HG03280 (cell line): Measurements from ENCODE around the gene POLQ.
A peak's percentile ranks its signal among the peaks of the same experiment; 100 is the strongest.
"Not testable (repeated sequence)": the region's sequence is repeated elsewhere in the genome, so short reads cannot be mapped to it uniquely, and the experiment has no call there.

Source experiments
- ATAC-seq: cut with Tn5 transposase; IDR thresholded peaks from one replicate; pipeline ENCODE4 v1.9.1; 2021; ENCODE audit warnings: mild to moderate bottlenecking, moderate library complexity; ENCODE audit not compliant: unreplicated experiment

Gene POLQ

GRCh38 chr3:121514496-121514895 is 31.3 kb downstream of the POLQ start:
- ATAC-seq = no peak

- ATAC-seq = no peak
Measured at GRCh38 chr3:121508389-121508788, 37.4 kb downstream of the POLQ start.

GRCh38 chr3:121505256-121505655 is 40.5 kb downstream of the POLQ start:
- no peak for ATAC-seq

GRCh38 chr3:121504618-121505017 is 41.2 kb downstream of the POLQ start:
- no peak for ATAC-seq

- no peak for ATAC-seq
Measured at GRCh38 chr3:121496786-121497185, 49.0 kb downstream of the POLQ start.

- no peak for ATAC-seq
Measured at GRCh38 chr3:121493431-121493830, 52.4 kb downstream of the POLQ start.

- ATAC-seq = no peak
Measured at GRCh38 chr3:121491683-121492320, 54.0 kb downstream of the POLQ start.

- ATAC-seq = no peak
Measured at GRCh38 chr3:121490161-121490560, 55.6 kb downstream of the POLQ start.

GRCh38 chr3:121488628-121489027 is 57.2 kb downstream of the POLQ start:
- no peak for ATAC-seq

GRCh38 chr3:121483290-121483689 is 62.5 kb downstream of the POLQ start:
- ATAC-seq = no peak

- no peak for ATAC-seq
Measured at GRCh38 chr3:121482660-121483059, 63.1 kb downstream of the POLQ start.

GRCh38 chr3:121481106-121481880 is 64.5 kb downstream of the POLQ start:
- ATAC-seq = no peak

GRCh38 chr3:121477589-121477988 is 68.2 kb downstream of the POLQ start:
- no peak for ATAC-seq

GRCh38 chr3:121473001-121473400 is 72.8 kb downstream of the POLQ start:
- no peak for ATAC-seq

- ATAC-seq = no peak
Measured at GRCh38 chr3:121467085-121467484, 78.7 kb downstream of the POLQ start.

GRCh38 chr3:121463745-121464144 is 82.0 kb downstream of the POLQ start:
- no peak for ATAC-seq

GRCh38 chr3:121462565-121462964 is 83.2 kb downstream of the POLQ start:
- ATAC-seq = no peak

- ATAC-seq = not testable (repeated sequence)
Measured at GRCh38 chr3:121451752-121452151, 94.0 kb downstream of the POLQ start.

- no peak for ATAC-seq
Measured at GRCh38 chr3:121443456-121443855, 102.3 kb downstream of the POLQ start.

GRCh38 chr3:121436641-121437040 is 109.1 kb downstream of the POLQ start:
- no peak for ATAC-seq

GRCh38 chr3:121436074-121436473 is 109.7 kb downstream of the POLQ start:
- no peak for ATAC-seq

- peak; percentile 82 for ATAC-seq
Measured at GRCh38 chr3:121431726-121432517, 113.9 kb downstream of the POLQ start.
